ENCODE results near the gene ZNF699. TPM values are rescaled to one million over a fixed set of nuclear protein-coding genes. Genes with fewer than 3 reads are reported as not detected.
"Not testable (repeated sequence)": the region's sequence is repeated elsewhere in the genome, so short reads cannot be mapped to it uniquely, and the experiment has no call there.

ZNF699 gene
- total RNA-seq, 4 donors from 2014 or later, result 2.0 to 17.1 (median 8.3) TPM

- in situ Hi-C loops (cut with MboI; ENCODE audit: low pct_ligation_motif_present in 1 of 4, low pct_unique_long_range_greater_than_20kb in 1 of 4, low sequenced_read_pairs in 3 of 4) (no loop called here), intact Hi-C loops (cut with DNase I; ENCODE audit: low total_unique reads) (loop anchor here (5.0 kb wide), 1 partner anchor 1433 kb away; no protein-coding TSS in a partner anchor)
- no peak for TF ChIP-seq POLR2A (IDR thresholded peaks at IDR 0.05)
- no peak for TF ChIP-seq EP300 (IDR thresholded peaks at IDR 0.05; ENCODE audit: low read depth)
- H3K27ac ChIP-seq, result no peak overlapping the region
- H3K9me3 ChIP-seq, result peaks cover 76 to 90% of the 10 kb centered on the region in 2 donors
- peaks cover 0 to 73% (median 24%) of the 10 kb centered on the region in 4 donors for H3K36me3 ChIP-seq
- DNase-seq, result no peak
- H3K4me1 ChIP-seq, result peaks cover 0 to under 1% (median 0%) of the 10 kb centered on the region in 4 donors
- H3K27me3 ChIP-seq, result no peaks in the 10 kb centered on the region
- no peak overlapping the region for H3K4me3 ChIP-seq
Measured at GRCh38 chr19:9329999-9330398, 20.4 kb upstream of the ZNF699 start.

- DNase-seq, result no peak
- peaks cover 38% of the 10 kb centered on the region in 2 donors for H3K9me3 ChIP-seq
- H3K4me3 ChIP-seq, result peak overlapping the region; percentile 42 to 99 (median 59)
- peaks cover 0 to 11% (median 4%) of the 10 kb centered on the region in 4 donors for H3K4me1 ChIP-seq
- no peaks in the 10 kb centered on the region for H3K27me3 ChIP-seq
- peaks cover 0 to 33% (median 7%) of the 10 kb centered on the region in 4 donors for H3K36me3 ChIP-seq
- TF ChIP-seq CTCF (IDR thresholded peaks at IDR 0.05), result no peak
- no peak for TF ChIP-seq POLR2A (IDR thresholded peaks at IDR 0.05)
- TF ChIP-seq EP300 (IDR thresholded peaks at IDR 0.05; ENCODE audit: low read depth), result no peak
- TF ChIP-seq POLR2AphosphoS5 (IDR thresholded peaks at IDR 0.05), result no peak
- in situ Hi-C loops (cut with MboI; ENCODE audit: low pct_ligation_motif_present in 1 of 4, low pct_unique_long_range_greater_than_20kb in 1 of 4, low sequenced_read_pairs in 3 of 4), result loop anchor here in 3 of 4 donors (25.0 kb wide), 1 partner anchor 463 kb away; no protein-coding TSS in a partner anchor
- 66 to 100% methylated on average over 1 to 9 of the region's 9 CpGs for WGBS, 2 donors (ENCODE audit: low coverage in 1 of 2)
- H3K27ac ChIP-seq, result peak overlapping the region; percentile 91 to 94 (median 92)
- intact Hi-C loops (cut with DNase I; ENCODE audit: low total_unique reads), result no loop called here
Measured at GRCh38 chr19:9324584-9324962, 14.9 kb upstream of the ZNF699 start.

- H3K27ac ChIP-seq, result peak within 1 kb of the TSS; percentile 91 to 94 (median 92)
- peak; percentile 26 for TF ChIP-seq POLR2A (IDR thresholded peaks at IDR 0.05)
- no peak for TF ChIP-seq EP300 (IDR thresholded peaks at IDR 0.05; ENCODE audit: low read depth)
- TF ChIP-seq POLR2AphosphoS5 (IDR thresholded peaks at IDR 0.05), result peak in 2 of 3 donors; percentile 23 to 42
- peak; percentile 10 to 51 (median 26) for TF ChIP-seq CTCF (IDR thresholded peaks at IDR 0.05)
- peak within 1 kb of the TSS; percentile 42 to 99 (median 59) for H3K4me3 ChIP-seq
- peaks cover 0 to 30% (median 6%) of the 10 kb centered on the region in 4 donors for H3K36me3 ChIP-seq
- in situ Hi-C loops (cut with MboI; ENCODE audit: low pct_ligation_motif_present in 1 of 4, low pct_unique_long_range_greater_than_20kb in 1 of 4, low sequenced_read_pairs in 3 of 4), result loop anchor here in 3 of 4 donors (25.0 kb wide), 1 partner anchor 463 kb away; no protein-coding TSS in a partner anchor
- intact Hi-C loops (cut with DNase I; ENCODE audit: low total_unique reads), result no loop called here
- DNase-seq, result peak; percentile 94
- peaks cover 0 to 11% (median 4%) of the 10 kb centered on the region in 4 donors for H3K4me1 ChIP-seq
- WGBS, 2 donors (ENCODE audit: low coverage in 1 of 2), result 1% methylated on average over 46 of the region's 48 CpGs; no CpG with 5 or more reads in 1 of the 2 donors
- peaks cover 32 to 33% of the 10 kb centered on the region in 2 donors for H3K9me3 ChIP-seq
- no peaks in the 10 kb centered on the region for H3K27me3 ChIP-seq
Measured at GRCh38 chr19:9323919-9324583, 14.4 kb upstream of the ZNF699 start, which contains the start of gene ZNF559. Gene ZNF559, plus strand, starts transcription at chr19:9324179. Its CDS starts 14,371 bp downstream, at chr19:9338550.

- Histone ChIP-seq H3K36me3 (peaks cover 0 to 24% (median 6%) of the 10 kb centered on the region in 4 donors), H3K27ac (peak overlapping the region; percentile 91 to 94 (median 92)), H3K9me3 (peaks cover 27 to 28% of the 10 kb centered on the region in 2 donors), H3K4me1 (peaks cover 0 to 11% (median 4%) of the 10 kb centered on the region in 4 donors), H3K4me3 (peak overlapping the region; percentile 36 to 99 (median 59)), H3K27me3 (no peaks in the 10 kb centered on the region)
- TF ChIP-seq EP300 (IDR thresholded peaks at IDR 0.05; ENCODE audit: low read depth) (no peak), CTCF (IDR thresholded peaks at IDR 0.05) (no peak), POLR2AphosphoS5 (IDR thresholded peaks at IDR 0.05) (no peak)
- in situ Hi-C loops (cut with MboI; ENCODE audit: low pct_ligation_motif_present in 1 of 4, low pct_unique_long_range_greater_than_20kb in 1 of 4, low sequenced_read_pairs in 3 of 4), result loop anchor here in 3 of 4 donors (25.0 kb wide), 1 partner anchor 464 kb away; no protein-coding TSS in a partner anchor
- intact Hi-C loops (cut with DNase I; ENCODE audit: low total_unique reads), result no loop called here
- 9% methylated on average over 9 of the region's 9 CpGs; no CpG with 5 or more reads in 1 of the 2 donors for WGBS, 2 donors (ENCODE audit: low coverage in 1 of 2)
- peak; percentile 59 for DNase-seq
Measured at GRCh38 chr19:9323557-9323918, 13.9 kb upstream of the ZNF699 start.

- DNase-seq; intact Hi-C loops (cut with DNase I; ENCODE audit: low total_unique reads); H3K4me3 ChIP-seq; H3K27ac ChIP-seq; H3K27me3 ChIP-seq: not testable (repeated sequence)
- peaks cover 0 to 11% (median 4%) of the 10 kb centered on the region in 4 donors for H3K36me3 ChIP-seq
- peaks cover 0 to 11% (median 4%) of the 10 kb centered on the region in 4 donors for H3K4me1 ChIP-seq
- in situ Hi-C loops (cut with MboI; ENCODE audit: low pct_ligation_motif_present in 1 of 4, low pct_unique_long_range_greater_than_20kb in 1 of 4, low sequenced_read_pairs in 3 of 4), result loop anchor here in 3 of 4 donors (25.0 kb wide), 1 partner anchor 465 kb away; no protein-coding TSS in a partner anchor
- peaks cover 17 to 23% of the 10 kb centered on the region in 2 donors for H3K9me3 ChIP-seq
- 99 to 100% methylated on average over 5 to 10 of the region's 10 CpGs for WGBS, 2 donors (ENCODE audit: low coverage in 1 of 2)
Measured at GRCh38 chr19:9322201-9322600, 12.6 kb upstream of the ZNF699 start.

GRCh38 chr19:9321756-9322155 lies 12.1 kb upstream of the ZNF699 start:
- intact Hi-C loops (cut with DNase I; ENCODE audit: low total_unique reads); H3K36me3 ChIP-seq; DNase-seq; H3K27me3 ChIP-seq; H3K4me3 ChIP-seq; H3K27ac ChIP-seq: not testable (repeated sequence)
- WGBS, 2 donors (ENCODE audit: low coverage in 1 of 2), result no CpG with 5 or more reads among the region's 14 CpGs
- Histone ChIP-seq H3K4me1 (peaks cover 0 to 11% (median 4%) of the 10 kb centered on the region in 4 donors), H3K9me3 (peaks cover 14 to 19% of the 10 kb centered on the region in 2 donors)
- in situ Hi-C loops (cut with MboI; ENCODE audit: low pct_ligation_motif_present in 1 of 4, low pct_unique_long_range_greater_than_20kb in 1 of 4, low sequenced_read_pairs in 3 of 4), result loop anchor here in 3 of 4 donors (25.0 kb wide), 1 partner anchor 466 kb away; no protein-coding TSS in a partner anchor

All from transverse colon (tissue), 4 donors.